ENCODE data around the gene AEN.

AEN gene

DNA sequence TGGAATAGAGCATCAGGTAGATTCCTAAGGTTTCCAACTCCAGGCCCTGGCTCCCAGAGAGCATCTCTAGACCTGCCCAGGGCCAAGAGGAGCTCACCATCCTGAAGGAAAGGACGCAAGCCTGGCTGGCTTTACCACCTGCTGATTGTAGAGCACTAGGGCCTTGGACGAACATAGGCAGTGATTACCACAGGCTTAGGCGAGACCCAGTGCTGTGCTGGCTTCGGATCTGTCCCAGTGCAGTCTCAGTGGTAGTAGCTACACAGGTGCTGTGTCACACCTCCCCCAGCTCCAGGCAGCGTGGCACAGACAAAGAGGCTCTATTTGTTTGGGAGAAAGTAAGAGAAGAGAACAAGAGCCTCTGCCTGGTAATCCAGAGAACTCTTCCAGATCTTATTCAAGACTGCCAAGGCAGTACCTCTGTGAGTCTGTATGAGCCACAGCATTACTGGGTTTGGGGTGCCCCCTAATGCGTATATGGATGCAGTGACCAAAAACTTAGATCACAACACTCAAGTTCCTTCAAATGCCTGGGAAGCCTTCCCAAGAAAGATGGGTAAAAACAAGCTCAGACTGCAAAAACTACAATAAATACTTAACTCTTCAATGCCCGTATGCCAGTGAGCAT lies 43.1 kb downstream of the AEN start:
- no peak for DNase-seq (ENCODE audit: low read depth in 2 of 2)

GRCh38 chr15:88674661-88675060 lies 53.5 kb downstream of the AEN start:
- DNase-seq (ENCODE audit: low read depth in 2 of 2), result no peak

DNA sequence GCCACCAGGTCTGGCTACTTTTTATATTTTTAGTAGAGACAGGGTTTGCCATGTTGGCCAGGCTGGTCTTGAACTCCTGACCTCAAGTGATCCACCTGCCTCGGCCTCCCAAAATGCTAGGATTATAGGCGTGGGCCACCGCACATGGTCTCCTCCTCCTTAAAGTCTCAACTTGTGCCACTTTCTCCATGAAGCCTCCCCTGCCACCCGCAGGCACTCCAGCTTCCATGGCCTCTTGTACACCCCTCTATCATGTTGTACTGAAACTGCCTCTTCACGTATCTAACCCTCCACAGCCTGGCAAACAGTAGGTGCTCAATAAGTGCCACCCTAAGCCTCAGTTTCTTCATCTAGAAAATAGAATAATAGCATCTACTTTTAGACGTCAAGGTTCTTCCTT lies 57.6 kb downstream of the AEN start:
- DNase-seq (ENCODE audit: low read depth in 2 of 2), result no peak

DNA sequence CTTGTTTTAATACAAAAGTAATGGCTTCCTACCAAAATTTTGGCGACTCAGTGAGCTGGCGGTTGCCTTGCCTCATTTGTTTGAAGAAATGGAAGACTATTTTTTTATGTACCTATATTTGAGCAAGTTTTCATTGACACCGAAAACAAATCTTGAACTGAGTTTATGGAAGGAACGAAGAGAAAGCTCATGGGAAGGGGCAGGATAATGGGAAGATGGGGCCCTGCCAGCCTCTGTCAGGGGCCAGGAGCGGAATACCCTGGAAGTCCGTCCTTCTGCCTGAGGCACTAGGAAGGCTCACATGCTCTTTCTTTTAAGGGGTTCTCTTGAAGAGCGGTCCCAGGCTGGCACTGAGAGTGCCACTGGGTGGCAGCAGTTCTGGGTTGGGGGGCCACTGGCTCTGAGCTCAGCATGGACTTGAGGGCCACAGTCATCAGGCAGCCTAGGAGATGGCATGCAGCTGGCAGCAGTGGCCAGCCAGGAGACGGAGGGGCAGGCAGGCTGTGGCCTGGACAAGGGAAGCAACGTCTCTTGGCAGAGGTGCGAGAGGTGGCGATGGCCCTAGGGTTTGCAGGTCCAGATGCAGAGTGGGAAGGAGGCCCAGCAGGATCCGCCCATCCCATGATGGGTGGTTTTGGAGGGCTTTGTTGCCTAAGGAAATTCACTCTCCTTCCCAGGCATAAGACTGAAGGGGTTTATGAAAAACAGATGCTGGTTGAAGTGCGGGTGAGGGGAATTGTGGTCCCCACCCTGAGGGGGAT lies 59.3 kb downstream of the AEN start:
- no peak for DNase-seq (ENCODE audit: low read depth in 2 of 2)

- no peak for DNase-seq (ENCODE audit: low read depth in 2 of 2)
Measured at GRCh38 chr15:88681610-88682221, 60.6 kb downstream of the AEN start.

Data from stimulated activated CD4-positive, alpha-beta T cell treated with anti-CD3 and anti-CD28 coated beads, Interleukin-12 subunit alpha, Interleukin-12 subunit beta, amount 100 ng/mL, for 24 hours (primary cell).